SK-N-MC (cell line): ENCODE data around the gene MGAT5.

Experiments
- EZH2 ChIP-seq: fragments of 200-600 bp; sonication (generic); IDR thresholded peaks from one replicate; pipeline ENCODE4 v1.6.1; 2017; ENCODE audit warnings: antibody characterized with exemption
- FOXP2 ChIP-seq: optimal IDR thresholded peaks from 2 replicates; pipeline ENCODE3; 2011; ENCODE audit warnings: mild to moderate bottlenecking, moderate library complexity; ENCODE audit not compliant: insufficient read depth; ENCODE audit errors: extremely low read length, control extremely low read depth
- POLR2AphosphoS5 ChIP-seq: IDR thresholded peaks from 2 replicates; pipeline ENCODE4 v1.6.1; 2012; ENCODE audit warnings: mild to moderate bottlenecking, low read depth, low read length, borderline replicate concordance

DNA sequence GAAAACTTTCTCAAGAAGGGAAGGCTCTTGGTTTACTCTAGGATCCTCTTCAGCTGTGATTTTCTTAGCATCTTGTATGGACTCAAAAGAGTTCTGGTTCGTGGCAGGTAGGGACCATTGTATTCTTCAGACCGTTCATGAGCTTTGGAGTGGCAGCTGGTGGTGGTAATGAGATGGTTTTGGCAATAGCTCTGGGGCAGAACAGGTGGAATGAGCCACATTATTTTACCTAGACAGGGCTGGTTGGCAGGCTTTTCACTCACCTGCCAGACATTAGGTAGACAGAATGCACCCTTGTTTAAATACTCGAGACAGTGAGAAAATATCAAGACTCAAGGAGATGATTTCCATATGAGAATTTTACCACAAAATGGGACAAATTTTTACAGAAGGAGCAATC lies 26.2 kb upstream of the MGAT5 start:
- TF ChIP-seq EZH2 (no peak), POLR2AphosphoS5 (no peak), FOXP2 (no peak)
